GM18519 (cell line): ENCODE data around the gene TDRD7.
"Not testable (repeated sequence)": the region's sequence is repeated elsewhere in the genome, so short reads cannot be mapped to it uniquely, and the experiment has no call there.

Experiments used
- ATAC-seq: cut with Tn5 transposase; IDR thresholded peaks from one replicate; pipeline ENCODE4 v1.9.1; 2021; ENCODE audit warnings: mild to moderate bottlenecking, moderate library complexity; ENCODE audit not compliant: unreplicated experiment, low FRiP score

TDRD7 gene

GRCh38 chr9:97468658-97469448, 57.0 kb downstream of the TDRD7 start:
- ATAC-seq = peak; percentile 46

- no peak for ATAC-seq
Observed at GRCh38 chr9:97470076-97470475, 58.2 kb downstream of the TDRD7 start.

DNA sequence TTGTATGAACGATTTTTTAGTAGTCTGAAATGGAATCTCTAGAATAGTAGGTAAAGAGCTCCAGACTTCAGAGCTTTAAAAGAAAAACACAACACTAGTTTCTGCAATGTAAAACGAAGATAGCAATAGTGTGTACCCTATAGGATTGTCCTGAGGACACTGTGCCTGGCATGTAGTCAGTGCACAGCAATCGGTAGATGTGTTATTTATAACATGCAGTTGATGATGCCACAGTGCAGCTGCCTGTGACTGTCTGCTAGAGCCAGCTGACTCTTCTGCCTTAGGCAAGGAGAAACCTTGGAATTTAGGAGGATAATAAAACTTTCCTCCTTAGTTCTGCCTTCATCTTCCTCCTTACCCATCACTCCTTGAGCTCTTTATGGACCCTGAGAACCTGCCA, 61.8 kb downstream of the TDRD7 start:
- ATAC-seq = no peak

DNA sequence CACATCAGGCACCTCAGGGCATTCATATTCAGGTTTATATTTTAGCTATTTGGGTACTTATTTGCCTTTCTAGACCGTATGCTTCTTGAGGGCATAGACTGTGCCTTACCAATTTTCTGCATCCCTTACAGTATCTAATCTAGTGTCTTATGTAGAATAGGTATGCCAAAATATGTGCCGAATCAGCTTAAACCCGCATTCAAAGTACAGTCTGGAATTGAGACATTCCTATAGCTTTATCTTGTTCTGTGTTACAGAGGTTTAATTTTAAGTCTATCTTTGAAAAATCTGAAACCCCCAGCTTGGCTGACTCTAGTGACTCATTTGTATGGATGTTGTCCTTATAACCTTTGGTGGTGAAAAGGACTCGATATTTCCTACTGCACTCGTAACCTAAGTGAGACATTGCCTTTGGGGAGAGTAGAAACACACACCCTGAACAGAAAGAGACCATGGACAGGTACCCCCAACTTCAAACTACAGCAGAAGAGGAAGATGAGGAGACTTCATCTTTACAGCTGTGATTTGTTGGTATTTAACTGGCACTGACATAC, 62.6 kb downstream of the TDRD7 start:
- ATAC-seq = no peak

- ATAC-seq = no peak
Observed at GRCh38 chr9:97475059-97475458, 63.2 kb downstream of the TDRD7 start.

- ATAC-seq = no peak
Observed at GRCh38 chr9:97478301-97478981, 66.5 kb downstream of the TDRD7 start.

DNA sequence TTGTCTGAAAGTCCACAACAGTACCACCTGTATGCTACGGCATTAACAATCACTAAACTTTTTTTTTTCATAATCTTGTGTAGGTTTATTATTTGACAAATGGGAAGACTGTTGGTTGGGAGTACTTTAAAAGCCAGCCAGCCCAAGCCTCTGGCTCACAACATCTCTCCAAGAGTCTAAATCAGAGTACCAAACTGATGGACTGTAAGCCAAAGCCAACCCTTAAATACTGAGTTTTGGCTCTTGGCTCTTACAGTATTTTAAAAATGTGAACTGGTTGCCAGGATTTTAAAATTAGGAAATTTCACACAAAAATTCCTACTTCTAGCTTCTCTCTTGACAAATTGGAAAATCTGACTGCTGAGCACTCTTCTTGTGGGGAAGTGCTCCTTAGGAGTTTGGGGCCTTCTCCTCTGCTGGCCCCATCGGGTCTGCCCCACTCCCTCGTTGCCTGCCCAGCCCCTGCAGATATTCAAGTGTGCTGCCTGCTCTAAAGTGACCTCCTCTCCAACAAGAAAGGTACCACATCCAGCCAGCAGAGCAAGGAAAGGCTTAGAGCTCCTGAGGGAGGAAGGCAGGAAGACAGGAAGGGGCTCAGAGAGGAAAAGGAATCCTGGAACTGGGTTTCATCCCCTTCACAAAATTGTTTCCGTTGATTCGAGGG, 67.7 kb downstream of the TDRD7 start:
- ATAC-seq = no peak

GRCh38 chr9:97480174-97480573, 68.3 kb downstream of the TDRD7 start:
- no peak for ATAC-seq

DNA sequence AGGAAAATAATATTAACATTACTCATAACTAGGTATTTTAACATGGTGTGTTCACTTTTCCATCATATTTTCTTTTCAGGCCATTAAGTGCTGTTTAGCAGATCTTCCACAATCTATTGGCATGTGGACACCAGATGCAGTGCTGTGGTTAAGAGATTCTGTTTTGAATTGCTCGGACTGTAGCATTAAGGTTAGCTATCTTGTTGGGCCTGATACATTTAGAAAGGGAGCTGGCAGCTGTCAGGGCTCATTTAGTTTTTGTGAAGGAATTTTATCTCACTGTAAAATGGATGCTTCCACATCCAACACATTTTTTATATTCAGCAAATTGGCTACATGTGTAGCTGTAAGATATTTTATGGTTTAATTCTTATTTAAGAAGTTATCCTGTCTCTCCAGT, 68.9 kb downstream of the TDRD7 start:
- ATAC-seq = no peak

GRCh38 chr9:97484134-97484533, 72.2 kb downstream of the TDRD7 start:
- no peak for ATAC-seq

DNA sequence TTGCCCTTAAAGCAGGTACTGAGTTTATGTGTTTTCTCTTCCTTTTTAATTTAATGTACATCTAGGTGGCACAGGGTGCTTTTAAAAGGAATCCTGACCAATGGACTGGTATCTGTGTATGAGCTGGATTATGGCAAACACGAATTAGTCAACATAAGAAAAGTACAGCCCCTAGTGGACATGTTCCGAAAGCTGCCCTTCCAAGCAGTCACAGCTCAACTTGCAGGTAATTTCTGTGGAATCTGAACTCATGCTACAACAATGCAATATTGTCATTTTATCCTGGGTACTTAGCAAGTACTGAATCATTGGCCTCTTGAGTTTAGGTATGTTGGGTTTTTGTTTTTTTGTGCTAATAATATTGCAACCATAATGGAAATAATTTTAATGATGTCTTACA, 75.2 kb downstream of the TDRD7 start:
- ATAC-seq = no peak

GRCh38 chr9:97487861-97488260, 76.0 kb downstream of the TDRD7 start:
- ATAC-seq = no peak

DNA sequence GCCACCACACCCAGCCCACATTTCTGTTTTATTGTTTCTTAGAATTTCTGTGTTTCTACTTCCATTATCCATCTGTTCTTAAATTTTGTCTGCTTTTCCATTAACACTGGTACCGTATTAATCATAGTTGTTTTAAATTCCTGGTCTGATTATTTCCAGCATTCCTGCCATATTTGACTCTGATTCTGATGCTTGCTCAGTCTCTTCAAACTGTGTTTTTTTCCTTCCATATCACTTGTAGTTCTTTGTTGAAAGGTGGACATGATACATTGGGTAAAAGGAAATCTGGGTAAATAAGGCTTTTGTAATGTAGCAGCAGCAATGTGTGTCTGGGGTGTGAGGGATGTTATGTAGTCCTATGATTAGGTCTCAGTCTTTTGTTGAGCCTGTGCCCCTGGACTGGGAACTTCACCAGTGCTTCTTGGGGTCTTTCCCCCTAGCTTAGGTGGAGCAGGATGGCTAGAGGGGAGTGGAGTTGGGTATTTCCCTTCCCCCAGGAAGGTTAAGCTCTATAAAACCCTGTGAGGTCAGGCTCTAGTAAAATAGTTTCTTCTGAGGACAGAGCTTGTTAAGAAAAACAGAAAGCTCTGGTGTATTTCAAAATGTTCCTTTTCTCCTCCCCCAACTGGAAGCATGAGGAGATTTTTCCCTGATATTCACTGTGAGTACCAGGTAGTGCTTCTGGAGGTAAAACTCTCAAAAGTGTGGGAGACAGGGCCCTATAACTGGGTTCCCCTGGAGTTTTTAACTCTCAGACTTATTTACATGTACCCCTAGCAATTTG, 79.5 kb downstream of the TDRD7 start:
- ATAC-seq = no peak

- ATAC-seq = not testable (repeated sequence)
Observed at GRCh38 chr9:97497558-97498375, 85.9 kb downstream of the TDRD7 start.

DNA sequence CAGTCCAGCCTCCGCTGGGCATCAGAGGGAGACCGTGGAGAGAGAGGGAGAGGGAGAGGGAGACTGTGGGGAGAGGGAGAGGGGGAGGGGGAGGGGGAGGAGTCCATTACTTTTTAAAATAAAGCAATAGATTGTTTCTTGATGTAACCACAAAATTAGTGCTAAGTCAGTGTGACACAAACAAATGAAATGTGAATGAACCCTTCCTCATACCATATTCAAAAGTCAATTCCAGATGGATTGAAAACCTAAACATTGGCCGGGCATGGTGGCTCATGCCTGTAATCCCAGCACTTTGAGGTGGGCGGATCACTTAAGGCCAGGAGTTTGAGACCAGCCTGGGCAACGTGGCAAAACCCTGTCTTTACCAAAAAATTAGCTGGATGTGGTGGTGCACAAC, 87.0 kb downstream of the TDRD7 start:
- not testable (repeated sequence) for ATAC-seq

DNA sequence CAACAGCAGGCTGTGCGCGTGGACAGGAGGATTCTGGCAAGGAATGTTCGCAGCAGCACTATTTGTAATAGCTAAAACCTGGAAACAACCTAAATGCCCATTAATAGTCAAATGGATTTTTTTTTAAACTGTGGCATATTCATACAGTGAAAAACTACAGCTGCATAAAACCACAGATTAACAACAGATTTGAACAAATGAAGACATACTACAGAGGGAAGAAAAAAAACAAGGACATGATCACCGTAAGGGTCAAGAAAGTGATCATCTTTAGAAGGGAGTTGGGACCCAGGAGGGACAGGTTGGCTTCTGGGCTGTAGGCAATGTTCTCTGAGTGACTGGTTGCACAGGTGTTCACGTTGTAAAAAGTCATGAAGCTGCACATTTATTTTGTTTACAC, 88.4 kb downstream of the TDRD7 start:
- ATAC-seq = no peak

GRCh38 chr9:97500765-97501176, 88.9 kb downstream of the TDRD7 start:
- no peak for ATAC-seq

- ATAC-seq = peak; percentile 39
Observed at GRCh38 chr9:97501177-97501971, 89.5 kb downstream of the TDRD7 start, which contains the start of gene TMOD1. TSS of gene TMOD1 (plus strand) at chr9:97501666. CDS start at chr9:97524189, 22,523 bp downstream.

DNA sequence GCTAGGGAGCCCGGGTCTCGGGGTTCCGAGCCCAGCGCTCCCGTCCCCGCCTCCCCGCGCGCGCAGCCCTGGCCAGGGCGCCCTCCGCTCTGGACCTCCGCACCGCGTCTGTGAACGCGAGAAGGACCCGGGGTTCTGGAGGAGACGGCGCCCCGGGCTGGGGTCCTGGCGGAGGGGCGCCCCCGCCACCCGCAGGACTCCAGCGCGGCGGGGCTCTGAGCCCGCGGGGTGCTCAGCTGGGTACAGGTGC, 90.0 kb downstream of the TDRD7 start:
- ATAC-seq = peak; percentile 15
